ENCODE results near the gene TSSC4.

The TSSC4 gene

GRCh38 chr11:2392241-2392959, 8.2 kb upstream of the TSSC4 start:
- no peak overlapping the region for H3K4me3 ChIP-seq (ENCODE audit: low read depth, low read length)
- DNase-seq (ENCODE audit: low read depth), result no peak
- no peak for TF ChIP-seq CTCF (conservative IDR thresholded peaks at IDR 0.05; ENCODE audit: low read depth, low read length)

GRCh38 chr11:2393111-2393868, 7.3 kb upstream of the TSSC4 start:
- TF ChIP-seq CTCF (conservative IDR thresholded peaks at IDR 0.05; ENCODE audit: low read depth, low read length), result no peak
- no peak overlapping the region for H3K4me3 ChIP-seq (ENCODE audit: low read depth, low read length)
- no peak for DNase-seq (ENCODE audit: low read depth)

- H3K4me3 ChIP-seq (ENCODE audit: low read depth, low read length), result no peak overlapping the region
- no peak for DNase-seq (ENCODE audit: low read depth)
Observed at GRCh38 chr11:2393941-2394817, 6.4 kb upstream of the TSSC4 start.

GRCh38 chr11:2394818-2395105, 5.8 kb upstream of the TSSC4 start:
- H3K4me3 ChIP-seq (ENCODE audit: low read depth, low read length), result no peak overlapping the region
- TF ChIP-seq CTCF (conservative IDR thresholded peaks at IDR 0.05; ENCODE audit: low read depth, low read length), result no peak

More at GRCh38 chr11:2393941-2394817, 6.4 kb upstream of the TSSC4 start:
- TF ChIP-seq CTCF (conservative IDR thresholded peaks at IDR 0.05; ENCODE audit: low read depth, low read length), result peak; percentile 18

GRCh38 chr11:2395211-2395730, 5.3 kb upstream of the TSSC4 start:
- TF ChIP-seq CTCF (conservative IDR thresholded peaks at IDR 0.05; ENCODE audit: low read depth, low read length), result no peak
- no peak for DNase-seq (ENCODE audit: low read depth)
- no peak overlapping the region for H3K4me3 ChIP-seq (ENCODE audit: low read depth, low read length)

More at GRCh38 chr11:2394818-2395105, 5.8 kb upstream of the TSSC4 start:
- no peak for DNase-seq (ENCODE audit: low read depth)

- DNase-seq (ENCODE audit: low read depth), result no peak
- no peak overlapping the region for H3K4me3 ChIP-seq (ENCODE audit: low read depth, low read length)
- no peak for TF ChIP-seq CTCF (conservative IDR thresholded peaks at IDR 0.05; ENCODE audit: low read depth, low read length)
Observed at GRCh38 chr11:2395856-2396255, 4.7 kb upstream of the TSSC4 start.
